OCI-LY7 (cell line): ENCODE data around the gene AXDND1. TPM values are rescaled to one million over a fixed set of nuclear protein-coding genes. Genes with fewer than 3 reads are reported as not detected.

ENCODE experiments used
- BruUV-seq: library from RNA; stranded (reverse); fragments of 400-500 nt; replicated peaks from 2 replicates; lab custom pipeline; 2021; lab: Mats Ljungman, UMichigan
- CTCF ChIA-PET: fragments of 300-600 bp; sonication (Branson Sonifier 250); formaldehyde crosslinking; loops from one replicate; lab custom pipeline; 2022; ENCODE audit warnings: antibody characterized with exemption; ENCODE audit not compliant: unreplicated experiment; lab: Charles Lee
- POLR2A ChIA-PET: fragments of 300-600 bp; sonication (Branson Sonifier 250); formaldehyde crosslinking; loops from one replicate; lab custom pipeline; 2022; ENCODE audit warnings: antibody characterized with exemption; lab: Charles Lee
- DNase-seq: peaks from one replicate; pipeline ENCODE4 v3.0.0-alpha.2; 2015; ENCODE audit warnings: low spot score
- H2AFZ ChIP-seq: fragments of 200-600 bp; sonication (generic), shearing (Covaris generic); 2 replicates; pipeline ENCODE4 v1.6.1; 2014; ENCODE audit warnings: mild to moderate bottlenecking, antibody characterized with exemption, low read length, moderate library complexity
- H3K27ac ChIP-seq: fragments of 200-600 bp; sonication (generic); 2 replicates; pipeline ENCODE4 v1.5.1; 2014; ENCODE audit warnings: mixed run types, low read depth, mild to moderate bottlenecking, moderate library complexity, low read length, inconsistent platforms; ENCODE audit not compliant: poor library complexity, severe bottlenecking
- H3K36me3 ChIP-seq: fragments of 200-600 bp; sonication (generic); 2 replicates; pipeline ENCODE4 v1.6.1; 2014; ENCODE audit warnings: mild to moderate bottlenecking, antibody characterized with exemption, low read length, moderate library complexity, mixed read lengths; ENCODE audit not compliant: insufficient read depth
- H3K4me1 ChIP-seq: fragments of 200-600 bp; sonication (generic); 2 replicates; pipeline ENCODE4 v1.5.1; 2014; ENCODE audit warnings: mild to moderate bottlenecking, low read length; ENCODE audit not compliant: insufficient read depth, poor library complexity, severe bottlenecking
- H3K4me2 ChIP-seq: fragments of 200-600 bp; sonication (generic); 2 replicates; pipeline ENCODE4 v1.6.1; 2014; ENCODE audit warnings: mild to moderate bottlenecking, low read length
- H3K4me3 ChIP-seq: fragments of 200-600 bp; sonication (generic); 2 replicates; pipeline ENCODE4 v1.5.1; 2014; ENCODE audit warnings: mild to moderate bottlenecking, low read depth, low read length; ENCODE audit not compliant: poor library complexity, severe bottlenecking
- H3K79me2 ChIP-seq: fragments of 200-600 bp; sonication (generic); 2 replicates; pipeline ENCODE4 v1.6.1; 2016; ENCODE audit warnings: low read depth, mild to moderate bottlenecking, low read length, moderate library complexity, mixed read lengths; ENCODE audit not compliant: insufficient read depth
- H3K9me2 ChIP-seq: fragments of 200-600 bp; sonication (generic); 2 replicates; pipeline ENCODE4 v1.6.1; 2016; ENCODE audit warnings: mild to moderate bottlenecking, low read length, mixed read lengths; ENCODE audit not compliant: insufficient read depth
- H3K9me3 ChIP-seq: fragments of 200-600 bp; sonication (generic); 2 replicates; pipeline ENCODE4 v1.6.1; 2014; ENCODE audit warnings: mild to moderate bottlenecking, mixed run types, low read length, mixed read lengths
- H4K20me1 ChIP-seq: fragments of 200-600 bp; sonication (generic); 2 replicates; pipeline ENCODE4 v1.6.1; 2014; ENCODE audit warnings: mild to moderate bottlenecking, antibody characterized with exemption, low read length, moderate library complexity, mixed read lengths; ENCODE audit not compliant: insufficient read depth
- EZH2phosphoT487 ChIP-seq: fragments of 200-600 bp; sonication (generic); IDR thresholded peaks from 2 replicates; pipeline ENCODE4 v1.6.1; 2018; ENCODE audit warnings: low read depth, borderline replicate concordance, mild to moderate bottlenecking, mixed run types, antibody characterized with exemption, low read length, moderate library complexity, mixed read lengths
- intact Hi-C: fragments of 100-400 bp; cut with micrococcal nuclease; formaldehyde crosslinking; loops from one replicate; pipeline ENCODE4 v1.10.0; 2022; ENCODE audit not compliant: unreplicated experiment
- total RNA-seq, 2 experiments: library from RNA; depleted of rRNA in 1 of 2; stranded (reverse); fragments of >200 nt in 1 of 2; shearing (Covaris generic) in 1 of 2; gene quantifications; 2 replicates each; pipeline ENCODE4 v1.2.3, GENCODE V29; 2014 to 2022
- TF ChIP-seq, protein P1 (sequence below): fragments of 200-600 bp; sonication (generic); conservative IDR thresholded peaks from 2 replicates; pipeline ENCODE4 v1.5.1; 2014; ENCODE audit warnings: mild to moderate bottlenecking, antibody characterized with exemption, low read length, moderate library complexity, mixed read lengths

Gene AXDND1
- total RNA-seq, 2 experiments from 2014 or later = 0.16 to 1.8 TPM

DNA sequence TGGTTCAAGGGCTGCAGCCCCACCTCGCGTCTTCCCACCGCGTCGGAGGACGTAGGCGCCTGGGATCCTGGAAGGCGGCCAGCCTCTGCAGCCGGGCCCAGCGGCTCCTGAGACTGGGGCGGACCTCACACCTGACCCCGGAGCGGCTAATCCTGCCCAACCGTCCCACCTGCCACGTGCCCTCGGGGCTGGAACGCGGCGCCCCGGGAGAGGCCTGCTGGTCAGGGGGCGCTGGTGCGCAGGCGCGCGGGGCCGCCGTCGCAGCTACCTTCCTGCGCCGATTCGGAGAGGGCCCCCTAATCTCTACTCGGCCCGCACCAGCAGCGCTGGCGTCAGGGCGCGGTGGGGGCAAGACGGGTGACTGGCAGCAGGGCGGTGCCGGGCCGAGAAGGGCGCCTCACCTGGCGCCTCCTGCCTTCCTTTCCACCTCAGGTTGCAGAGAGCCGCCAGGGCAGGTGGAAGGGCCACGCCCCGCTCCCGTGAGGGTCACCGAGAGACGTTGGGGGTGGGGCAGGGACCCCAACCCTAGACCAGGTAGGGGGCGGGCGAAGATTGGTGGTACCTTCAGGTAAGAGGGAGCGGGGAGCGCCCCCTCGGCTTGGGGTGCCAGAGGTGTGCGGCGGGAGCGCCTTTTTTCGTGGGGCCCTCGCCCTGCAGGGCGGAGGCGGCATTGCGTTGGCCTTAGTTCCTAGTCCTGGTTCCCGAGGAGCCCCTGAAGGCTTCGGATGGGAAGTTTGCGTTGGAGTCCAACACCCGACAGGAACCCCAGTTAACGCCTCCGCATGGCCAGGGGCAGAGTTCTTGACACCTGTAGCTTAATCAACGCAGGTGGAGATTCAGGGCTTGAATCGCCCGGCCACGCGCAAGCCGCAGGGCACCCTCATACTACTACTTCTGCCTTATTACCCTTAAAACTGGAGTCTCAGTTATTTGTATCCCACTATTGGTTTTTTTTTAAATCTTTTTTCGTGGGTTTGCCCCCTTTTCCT is 226.1 kb downstream of the AXDND1 start, which contains the start of gene TDRD5:
Gene TDRD5 (plus strand): TSS at position 241 of the 989 bp plus-strand sequence. CDS start 784 bp downstream, outside the sequence.
- Histone ChIP-seq H3K79me2 (no peaks in the 10 kb centered on the region), H3K36me3 (no peaks in the 10 kb centered on the region), H3K4me3 (no peak within 1 kb of the TSS), H3K4me2 (no peak within 1 kb of the TSS), H3K9me3 (no peaks in the 10 kb centered on the region), H2AFZ (no peak within 1 kb of the TSS), H3K9me2 (no peaks in the 10 kb centered on the region), H3K27ac (no peak within 1 kb of the TSS), H3K4me1 (peaks cover 10% of the 10 kb centered on the region), H4K20me1 (no peaks in the 10 kb centered on the region)
- intact Hi-C loops = no loop called here
- POLR2A ChIA-PET = no interaction called here
- BruUV-seq = no TSS peak
- CTCF ChIA-PET = no interaction called here
- DNase-seq = no peak
- no peak for TF ChIP-seq EZH2phosphoT487
- TF ChIP-seq, protein P1, sequence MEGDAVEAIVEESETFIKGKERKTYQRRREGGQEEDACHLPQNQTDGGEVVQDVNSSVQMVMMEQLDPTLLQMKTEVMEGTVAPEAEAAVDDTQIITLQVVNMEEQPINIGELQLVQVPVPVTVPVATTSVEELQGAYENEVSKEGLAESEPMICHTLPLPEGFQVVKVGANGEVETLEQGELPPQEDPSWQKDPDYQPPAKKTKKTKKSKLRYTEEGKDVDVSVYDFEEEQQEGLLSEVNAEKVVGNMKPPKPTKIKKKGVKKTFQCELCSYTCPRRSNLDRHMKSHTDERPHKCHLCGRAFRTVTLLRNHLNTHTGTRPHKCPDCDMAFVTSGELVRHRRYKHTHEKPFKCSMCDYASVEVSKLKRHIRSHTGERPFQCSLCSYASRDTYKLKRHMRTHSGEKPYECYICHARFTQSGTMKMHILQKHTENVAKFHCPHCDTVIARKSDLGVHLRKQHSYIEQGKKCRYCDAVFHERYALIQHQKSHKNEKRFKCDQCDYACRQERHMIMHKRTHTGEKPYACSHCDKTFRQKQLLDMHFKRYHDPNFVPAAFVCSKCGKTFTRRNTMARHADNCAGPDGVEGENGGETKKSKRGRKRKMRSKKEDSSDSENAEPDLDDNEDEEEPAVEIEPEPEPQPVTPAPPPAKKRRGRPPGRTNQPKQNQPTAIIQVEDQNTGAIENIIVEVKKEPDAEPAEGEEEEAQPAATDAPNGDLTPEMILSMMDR = no peak

DNA sequence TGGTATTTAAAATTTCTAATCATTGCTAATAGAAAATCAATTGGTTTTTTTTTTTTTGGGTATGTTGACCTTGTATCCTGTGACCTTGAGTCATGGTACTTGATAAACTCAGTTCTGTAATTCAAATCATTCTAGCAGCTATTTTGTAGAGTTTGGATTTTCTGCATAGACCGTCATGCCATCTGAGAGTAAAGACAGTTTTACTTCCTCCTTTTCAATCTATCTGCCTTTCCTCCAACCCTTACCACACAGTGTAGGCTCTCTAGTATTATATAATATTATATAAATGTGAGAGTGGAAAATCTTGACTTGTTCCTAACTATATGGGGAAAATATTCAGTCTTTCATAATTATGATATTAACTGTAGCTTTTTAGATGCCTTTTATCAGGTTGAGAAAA is 232.9 kb downstream of the AXDND1 start:
- peak; percentile 67 for DNase-seq
- Histone ChIP-seq H3K27ac (peak overlapping the region; percentile 25), H4K20me1 (no peaks in the 10 kb centered on the region), H3K79me2 (no peaks in the 10 kb centered on the region), H3K4me1 (peaks cover 38% of the 10 kb centered on the region), H3K36me3 (no peaks in the 10 kb centered on the region), H3K9me3 (no peaks in the 10 kb centered on the region), H2AFZ (no peak overlapping the region), H3K4me2 (peak overlapping the region; percentile 47), H3K9me2 (no peaks in the 10 kb centered on the region), H3K4me3 (no peak overlapping the region)
- no peak for TF ChIP-seq EZH2phosphoT487
- TF ChIP-seq, protein P1 = no peak
- POLR2A ChIA-PET = interaction anchor here (0.9 kb wide), 1 partner anchor 518 kb away, joined by 3 read pairs; no protein-coding TSS in a partner anchor
- CTCF ChIA-PET = no interaction called here
- BruUV-seq = no TSS peak
- intact Hi-C loops = loop anchor here (1.0 to 5.0 kb wide), 3 partner anchors 86 to 228 kb away; no protein-coding TSS in a partner anchor
